Natural killer cell (primary cell): ENCODE measurements around the gene CYGB. TPM values are rescaled to one million over a fixed set of nuclear protein-coding genes. Genes with fewer than 3 reads are reported as not detected.

Experiments
- ATAC-seq, 3 donors: fragments of 150-1000 bp in 2 of 3; fragments of 200-7000 bp in 1 of 3; cut with Tn5 transposase; 1 replicate in 1 of 3; 2 replicates in 2 of 3; pipeline ENCODE4 v1.10.0; 2021; ENCODE audit warnings: mild to moderate bottlenecking in 2 of 3, moderate library complexity in 2 of 3
- DNase-seq, 2 donors: peaks; one replicate each; pipeline versions ENCODE4 v3.0.0 to v3.0.0-alpha.2; 2013 to 2021; ENCODE audit warnings: mixed read lengths in 1 of 2
- H3K27ac ChIP-seq: one replicate; pipeline ENCODE4 v1.5.1; 2013; ENCODE audit warnings: mild to moderate bottlenecking, low read length
- H3K27me3 ChIP-seq: one replicate; pipeline ENCODE4 v1.6.1; 2013; ENCODE audit warnings: low read length; ENCODE audit not compliant: control insufficient read depth, insufficient read depth
- H3K36me3 ChIP-seq: one replicate; pipeline ENCODE4 v1.6.1; 2013; ENCODE audit warnings: low read length; ENCODE audit not compliant: control insufficient read depth, insufficient read depth
- H3K4me1 ChIP-seq: one replicate; pipeline ENCODE4 v1.6.1; 2013; ENCODE audit warnings: low read length; ENCODE audit not compliant: control insufficient read depth, insufficient read depth
- H3K4me3 ChIP-seq: one replicate; pipeline ENCODE4 v1.5.1; 2013; ENCODE audit warnings: low read length
- H3K9me3 ChIP-seq: one replicate; pipeline ENCODE4 v1.6.1; 2013; ENCODE audit warnings: low read length; ENCODE audit not compliant: control insufficient read depth, insufficient read depth
- H3K27ac Mint-ChIP-seq, 2 donors: one replicate each; pipeline ENCODE4 v1.8.0; 2022; ENCODE audit warnings: mild to moderate bottlenecking in 2 of 2, mixed read lengths in 2 of 2, moderate library complexity in 1 of 2
- H3K27me3 Mint-ChIP-seq, 2 donors: one replicate each; pipeline ENCODE4 v1.8.0; 2022; ENCODE audit warnings: low read depth in 2 of 2, mixed read lengths in 2 of 2
- H3K36me3 Mint-ChIP-seq: one replicate; pipeline ENCODE4 v1.8.0; 2022; ENCODE audit warnings: mixed read lengths
- H3K4me1 Mint-ChIP-seq, 2 donors: one replicate each; pipeline ENCODE4 v1.8.0; 2022; ENCODE audit warnings: mixed read lengths in 2 of 2
- H3K4me3 Mint-ChIP-seq: one replicate; pipeline ENCODE4 v1.8.0; 2022; ENCODE audit warnings: mild to moderate bottlenecking, moderate library complexity, mixed read lengths
- H3K9me3 Mint-ChIP-seq, 2 donors: one replicate each; pipeline ENCODE4 v1.8.0; 2022; ENCODE audit warnings: mixed read lengths in 2 of 2
- CTCF ChIP-seq: fragments of 200-600 bp; IDR thresholded peaks from one replicate; pipeline ENCODE4 v1.8.0; 2022; ENCODE audit warnings: antibody characterized with exemption
- WGBS: methylation state at CpG from one replicate; pipeline ENCODE4 v1.1.7; 2013; ENCODE audit warnings: missing lambda C conversion rate; ENCODE audit not compliant: insufficient coverage; 5-methylcytosine and 5-hydroxymethylcytosine counted together
- intact Hi-C: fragments of 100-400 bp; cut with micrococcal nuclease; formaldehyde crosslinking; loops from one replicate; pipeline ENCODE4 v1.14.2; 2022
- total RNA-seq, 4 donors: library from RNA; stranded (reverse); fragments of 120-200 nt in 1 of 4; gene quantifications; one replicate each; pipeline versions ENCODE4 v1.2.3 to v1.2.4, GENCODE V29; 2013 to 2022

Gene CYGB
- total RNA-seq, 3 donors from 2014 or later (not counting 1 experiment from before 2014, with no cell fraction given) = 0.12 to 0.33 (median 0.16) TPM

GRCh38 chr17:76497979-76498875 lies 39.3 kb downstream of the CYGB start:
- Mint-ChIP-seq H3K27ac (peak overlapping the region; percentile 96 to 97), H3K9me3 (no peaks in the 10 kb centered on the region), H3K27me3 (no peaks in the 10 kb centered on the region), H3K4me1 (peaks cover 69 to 88% of the 10 kb centered on the region in 2 donors), H3K4me3 (peak overlapping the region; percentile 97), H3K36me3 (no peaks in the 10 kb centered on the region)
- 78% methylated on average over 29 of the region's 31 CpGs for WGBS
- no peak for DNase-seq
- Histone ChIP-seq H3K27ac (peak overlapping the region; percentile 78), H3K4me3 (peak overlapping the region; percentile 95), H3K4me1 (peaks cover 88% of the 10 kb centered on the region), H3K27me3 (no peaks in the 10 kb centered on the region), H3K36me3 (peaks cover 8% of the 10 kb centered on the region), H3K9me3 (no peaks in the 10 kb centered on the region)
- no peak for TF ChIP-seq CTCF
- ATAC-seq = no peak
- intact Hi-C loops = no loop called here

- Mint-ChIP-seq H3K4me3 (peak overlapping the region; percentile 65), H3K27ac (peak overlapping the region; percentile 96 to 97), H3K9me3 (no peaks in the 10 kb centered on the region), H3K27me3 (no peaks in the 10 kb centered on the region), H3K4me1 (peaks cover 75 to 94% of the 10 kb centered on the region in 2 donors), H3K36me3 (no peaks in the 10 kb centered on the region)
- ATAC-seq (no peak), DNase-seq (no peak)
- H3K27me3 ChIP-seq = no peaks in the 10 kb centered on the region
- no peaks in the 10 kb centered on the region for H3K9me3 ChIP-seq
- peak overlapping the region; percentile 78 for H3K27ac ChIP-seq
- 91% methylated on average over 2 of the region's 2 CpGs for WGBS
- intact Hi-C loops = no loop called here
- peaks cover 8% of the 10 kb centered on the region for H3K36me3 ChIP-seq
- TF ChIP-seq CTCF = no peak
- H3K4me3 ChIP-seq = no peak overlapping the region
- H3K4me1 ChIP-seq = peaks cover 94% of the 10 kb centered on the region
These were observed 39.9 kb downstream of the CYGB start for GRCh38 chr17:76497699-76497978.

- intact Hi-C loops = no loop called here
- H3K27me3 ChIP-seq = no peaks in the 10 kb centered on the region
- Mint-ChIP-seq H3K4me1 (peaks cover 80 to 94% of the 10 kb centered on the region in 2 donors), H3K27me3 (no peaks in the 10 kb centered on the region), H3K36me3 (no peaks in the 10 kb centered on the region), H3K27ac (peak overlapping the region; percentile 96 to 97), H3K9me3 (no peaks in the 10 kb centered on the region), H3K4me3 (peak overlapping the region; percentile 65)
- DNase-seq = no peak
- H3K9me3 ChIP-seq = no peaks in the 10 kb centered on the region
- H3K36me3 ChIP-seq = peaks cover 8% of the 10 kb centered on the region
- H3K27ac ChIP-seq = peak overlapping the region; percentile 56
- no peak for TF ChIP-seq CTCF
- WGBS = 73% methylated on average over 6 of the region's 6 CpGs
- no peak overlapping the region for H3K4me3 ChIP-seq
- no peak for ATAC-seq
- peaks cover 95% of the 10 kb centered on the region for H3K4me1 ChIP-seq
These were observed 41.0 kb downstream of the CYGB start for GRCh38 chr17:76496464-76496863.
